ENCODE results near the gene SPOCK1.

SPOCK1 gene

DNA sequence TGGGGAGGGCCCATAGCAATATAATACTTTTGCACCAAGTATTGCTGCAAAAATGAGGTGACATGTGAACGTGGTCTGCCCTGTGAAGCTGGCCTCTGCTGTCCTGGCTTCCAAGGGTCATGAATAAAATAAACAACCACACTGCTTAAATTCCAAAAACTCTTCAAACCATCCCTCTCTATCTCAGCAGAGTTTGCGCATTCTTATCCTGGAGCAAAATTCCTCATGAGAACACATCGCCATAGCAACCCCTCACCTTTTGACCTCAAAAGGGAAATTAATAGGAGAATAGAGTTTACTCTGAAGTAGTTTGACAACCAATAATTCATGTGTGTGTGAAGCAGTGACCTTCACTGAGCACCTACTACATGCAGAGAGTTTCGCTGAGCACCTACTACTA is 342.9 kb downstream of the SPOCK1 start:
- H3K4me3 ChIP-seq (ENCODE audit: severe bottlenecking), result no peak overlapping the region
- no peak for TF ChIP-seq CTCF (IDR thresholded peaks at IDR 0.05; ENCODE audit: poor library complexity, severe bottlenecking)
- H3K9me3 ChIP-seq (ENCODE audit: severe bottlenecking), result no peaks in the 10 kb centered on the region
- H3K27ac ChIP-seq (ENCODE audit: poor library complexity, severe bottlenecking), result no peak overlapping the region
- H3K4me1 ChIP-seq (ENCODE audit: insufficient read depth, poor library complexity, severe bottlenecking), result no peaks in the 10 kb centered on the region
- DNase-seq (ENCODE audit: low spot score), result no peak
- H3K36me3 ChIP-seq (ENCODE audit: low read depth), result no peaks in the 10 kb centered on the region
- no peak for ATAC-seq (ENCODE audit: low read depth)
- no peaks in the 10 kb centered on the region for H3K27me3 ChIP-seq (ENCODE audit: insufficient read depth, poor library complexity, severe bottlenecking)

DNA sequence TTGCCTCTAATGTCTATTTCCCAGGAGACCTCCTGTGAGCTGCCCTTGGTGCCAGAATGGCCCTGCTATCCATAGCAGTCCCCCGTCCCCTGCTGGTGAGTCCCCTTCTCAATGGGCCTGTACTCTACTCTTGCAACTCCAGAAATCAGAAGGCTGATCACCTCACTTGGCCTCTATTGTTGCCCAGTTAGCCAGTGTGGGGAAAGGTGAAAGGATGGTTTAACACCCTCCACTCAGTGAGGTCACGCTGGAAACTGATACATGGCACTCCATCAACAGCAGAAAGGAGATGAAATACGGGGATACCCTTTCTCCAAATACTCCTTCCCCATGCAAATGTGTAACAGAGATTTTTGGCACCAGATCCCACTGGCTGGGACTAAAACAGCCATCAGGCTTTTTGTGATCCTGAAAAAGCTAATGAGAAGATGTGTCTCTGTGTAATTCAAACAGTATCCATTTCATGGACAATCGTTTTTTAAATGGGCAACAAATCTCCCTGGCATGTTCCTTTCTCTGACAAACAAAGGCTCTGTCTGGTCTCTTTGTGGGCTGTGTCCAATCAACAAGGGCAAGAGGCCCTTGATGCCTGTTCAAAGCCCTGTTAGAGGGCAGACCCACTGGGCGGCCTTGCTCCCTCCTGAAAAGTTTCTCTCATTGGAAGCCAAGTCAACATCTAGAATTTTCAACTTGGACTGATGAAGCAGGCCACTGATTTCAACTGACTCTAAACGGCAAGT is 343.7 kb downstream of the SPOCK1 start:
- TF ChIP-seq CTCF (IDR thresholded peaks at IDR 0.05; ENCODE audit: poor library complexity, severe bottlenecking), result no peak
- no peaks in the 10 kb centered on the region for H3K27me3 ChIP-seq (ENCODE audit: insufficient read depth, poor library complexity, severe bottlenecking)
- H3K9me3 ChIP-seq (ENCODE audit: severe bottlenecking), result no peaks in the 10 kb centered on the region
- no peak for DNase-seq (ENCODE audit: low spot score)
- H3K4me3 ChIP-seq (ENCODE audit: severe bottlenecking), result no peak overlapping the region
- no peaks in the 10 kb centered on the region for H3K36me3 ChIP-seq (ENCODE audit: low read depth)
- ATAC-seq (ENCODE audit: low read depth), result no peak
- H3K4me1 ChIP-seq (ENCODE audit: insufficient read depth, poor library complexity, severe bottlenecking), result no peaks in the 10 kb centered on the region
- H3K27ac ChIP-seq (ENCODE audit: poor library complexity, severe bottlenecking), result no peak overlapping the region

- Histone ChIP-seq H3K27me3 (ENCODE audit: insufficient read depth, poor library complexity, severe bottlenecking) (no peaks in the 10 kb centered on the region), H3K9me3 (ENCODE audit: severe bottlenecking) (no peaks in the 10 kb centered on the region), H3K4me3 (ENCODE audit: severe bottlenecking) (no peak overlapping the region), H3K27ac (ENCODE audit: poor library complexity, severe bottlenecking) (no peak overlapping the region), H3K4me1 (ENCODE audit: insufficient read depth, poor library complexity, severe bottlenecking) (no peaks in the 10 kb centered on the region), H3K36me3 (ENCODE audit: low read depth) (no peaks in the 10 kb centered on the region)
- TF ChIP-seq CTCF (IDR thresholded peaks at IDR 0.05; ENCODE audit: poor library complexity, severe bottlenecking), result no peak
- ATAC-seq (ENCODE audit: low read depth), result no peak
- DNase-seq (ENCODE audit: low spot score), result no peak
These were observed 346.5 kb downstream of the SPOCK1 start for GRCh38 chr5:137152616-137153015.

- no peak for ATAC-seq (ENCODE audit: low read depth)
These were observed 350.5 kb downstream of the SPOCK1 start for GRCh38 chr5:137148655-137149054.

More at GRCh38 chr5:137148655-137149054, 350.5 kb downstream of the SPOCK1 start:
- no peak for TF ChIP-seq CTCF (IDR thresholded peaks at IDR 0.05; ENCODE audit: poor library complexity, severe bottlenecking)
- Histone ChIP-seq H3K4me1 (ENCODE audit: insufficient read depth, poor library complexity, severe bottlenecking) (peaks cover 22% of the 10 kb centered on the region), H3K27me3 (ENCODE audit: insufficient read depth, poor library complexity, severe bottlenecking) (no peaks in the 10 kb centered on the region), H3K9me3 (ENCODE audit: severe bottlenecking) (no peaks in the 10 kb centered on the region), H3K36me3 (ENCODE audit: low read depth) (no peaks in the 10 kb centered on the region), H3K4me3 (ENCODE audit: severe bottlenecking) (no peak overlapping the region), H3K27ac (ENCODE audit: poor library complexity, severe bottlenecking) (no peak overlapping the region)
- no peak for DNase-seq (ENCODE audit: low spot score)
